ENCODE results near the gene FNDC11. TPM values are rescaled to one million over a fixed set of nuclear protein-coding genes. Genes with fewer than 3 reads are reported as not detected.

The FNDC11 gene
- total and polyA plus RNA-seq, 2 of the 13 experiments (the other 11 are each of a cell fraction or from before 2014, with no cell fraction given): 0.07 TPM; not detected in 1

- TF ChIP-seq ZNF691 (CRISPR knock-in tag; IDR thresholded peaks at IDR 0.05; ENCODE audit: borderline replicate concordance, low read depth) (0 out of 2 replicates have a peak, but pooled peaks have one; percentile 6), NR2F1 (CRISPR knock-in tag; IDR thresholded peaks at IDR 0.05) (peak in 1 of 2 experiments; percentile 57; a peak in 2 of 4 replicates), ETV5 (CRISPR knock-in tag; IDR thresholded peaks at IDR 0.05; ENCODE audit: borderline replicate concordance) (0 out of 2 replicates have a peak, but pooled peaks have one; percentile 13), ZNF101 (CRISPR knock-in tag; IDR thresholded peaks at IDR 0.05; ENCODE audit: borderline replicate concordance, low read depth) (no peak), CBX2 (IDR thresholded peaks at IDR 0.05; ENCODE audit: low read depth, low read length) (no peak), CBX2 (CRISPR knock-in tag; IDR thresholded peaks at IDR 0.05; ENCODE audit: low read depth) (peak; percentile 26; the same call in 1 of the 2 replicates), HNF4A (CRISPR knock-in tag; IDR thresholded peaks at IDR 0.05) (peak; percentile 9; the same call in 1 of the 2 replicates), BCL3 (CRISPR knock-in tag; IDR thresholded peaks at IDR 0.05) (no peak), NR2F6 (IDR thresholded peaks at IDR 0.05) (peak; percentile 63), NR2F6 (CRISPR knock-in tag; IDR thresholded peaks at IDR 0.05) (peak; percentile 75; the same call in 1 of the 2 replicates), ZNF766 (CRISPR knock-in tag; IDR thresholded peaks at IDR 0.05; ENCODE audit: borderline replicate concordance) (no peak), HOXA3 (CRISPR knock-in tag; IDR thresholded peaks at IDR 0.05) (0 out of 2 replicates have a peak, but pooled peaks have one; percentile 55), ZNF788 (CRISPR knock-in tag; IDR thresholded peaks at IDR 0.05; ENCODE audit: borderline replicate concordance) (peak; percentile 49; the same call in 1 of the 2 replicates), ZNF225 (CRISPR knock-in tag; IDR thresholded peaks at IDR 0.05) (no peak), ARID2 (CRISPR knock-in tag; IDR thresholded peaks at IDR 0.05; ENCODE audit: borderline replicate concordance) (no peak), GMEB2 (CRISPR knock-in tag; IDR thresholded peaks at IDR 0.05; ENCODE audit: low read depth) (no peak), MXD4 (CRISPR knock-in tag; IDR thresholded peaks at IDR 0.05) (0 out of 2 replicates have a peak, but pooled peaks have one; percentile 44), ZFY (CRISPR knock-in tag; IDR thresholded peaks at IDR 0.05) (no peak), CBX5 (CRISPR knock-in tag; IDR thresholded peaks at IDR 0.05; ENCODE audit: borderline replicate concordance) (peak; percentile 9; the same call in 1 of the 2 replicates), ZBTB7A (CRISPR knock-in tag; IDR thresholded peaks at IDR 0.05) (peak; percentile 84; the same call in 1 of the 2 replicates), ATF3 (CRISPR knock-in tag; IDR thresholded peaks at IDR 0.05) (peak; percentile 85), SYNCRIP (IDR thresholded peaks at IDR 0.05; ENCODE audit: insufficient read depth, low read depth, low read length) (no peak), GATAD2A (CRISPR knock-in tag; IDR thresholded peaks at IDR 0.05) (peak; percentile 80; the same call in 1 of the 2 replicates), MTERF4 (CRISPR knock-in tag; IDR thresholded peaks at IDR 0.05) (no peak), RFX3 (CRISPR knock-in tag; IDR thresholded peaks at IDR 0.05) (no peak), ZBTB7B (CRISPR knock-in tag; IDR thresholded peaks at IDR 0.05) (peak; percentile 66; the same call in 1 of the 2 replicates)
These were observed 21.1 kb downstream of the FNDC11 start (continued) for GRCh38 chr20:63574829-63575743.

Data from HepG2 (cell line).